Measurements from ENCODE around the gene PSTPIP1.

GRCh38 chr15:77004189-77004588 lies 9.3 kb downstream of the PSTPIP1 start:
- TF ChIP-seq TAF1 (IDR thresholded peaks at IDR 0.05; ENCODE audit: borderline replicate concordance, insufficient read depth, low read length) (no peak), POLR2AphosphoS5 (IDR thresholded peaks at IDR 0.05; ENCODE audit: low read depth, low read length) (no peak), SIN3A (IDR thresholded peaks at IDR 0.05; ENCODE audit: borderline replicate concordance, insufficient read depth, low read length) (no peak)
- TF ChIP-seq, protein P1, sequence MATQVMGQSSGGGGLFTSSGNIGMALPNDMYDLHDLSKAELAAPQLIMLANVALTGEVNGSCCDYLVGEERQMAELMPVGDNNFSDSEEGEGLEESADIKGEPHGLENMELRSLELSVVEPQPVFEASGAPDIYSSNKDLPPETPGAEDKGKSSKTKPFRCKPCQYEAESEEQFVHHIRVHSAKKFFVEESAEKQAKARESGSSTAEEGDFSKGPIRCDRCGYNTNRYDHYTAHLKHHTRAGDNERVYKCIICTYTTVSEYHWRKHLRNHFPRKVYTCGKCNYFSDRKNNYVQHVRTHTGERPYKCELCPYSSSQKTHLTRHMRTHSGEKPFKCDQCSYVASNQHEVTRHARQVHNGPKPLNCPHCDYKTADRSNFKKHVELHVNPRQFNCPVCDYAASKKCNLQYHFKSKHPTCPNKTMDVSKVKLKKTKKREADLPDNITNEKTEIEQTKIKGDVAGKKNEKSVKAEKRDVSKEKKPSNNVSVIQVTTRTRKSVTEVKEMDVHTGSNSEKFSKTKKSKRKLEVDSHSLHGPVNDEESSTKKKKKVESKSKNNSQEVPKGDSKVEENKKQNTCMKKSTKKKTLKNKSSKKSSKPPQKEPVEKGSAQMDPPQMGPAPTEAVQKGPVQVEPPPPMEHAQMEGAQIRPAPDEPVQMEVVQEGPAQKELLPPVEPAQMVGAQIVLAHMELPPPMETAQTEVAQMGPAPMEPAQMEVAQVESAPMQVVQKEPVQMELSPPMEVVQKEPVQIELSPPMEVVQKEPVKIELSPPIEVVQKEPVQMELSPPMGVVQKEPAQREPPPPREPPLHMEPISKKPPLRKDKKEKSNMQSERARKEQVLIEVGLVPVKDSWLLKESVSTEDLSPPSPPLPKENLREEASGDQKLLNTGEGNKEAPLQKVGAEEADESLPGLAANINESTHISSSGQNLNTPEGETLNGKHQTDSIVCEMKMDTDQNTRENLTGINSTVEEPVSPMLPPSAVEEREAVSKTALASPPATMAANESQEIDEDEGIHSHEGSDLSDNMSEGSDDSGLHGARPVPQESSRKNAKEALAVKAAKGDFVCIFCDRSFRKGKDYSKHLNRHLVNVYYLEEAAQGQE (IDR thresholded peaks at IDR 0.05; ENCODE audit: insufficient read depth in 1 of 2, low read depth in 2 of 2, low read length in 2 of 2): no peak
